SK-N-SH treated with all-trans-retinoic acid at 6 μM for 48 hours (cell line): ENCODE data around the gene GJB3.

Experiments used
- RARB ChIP-seq: fragments of 250-450 bp; sonication (Bioruptor Pico); IDR thresholded peaks from 2 replicates; pipeline ENCODE4 v1.8.0; 2021; ENCODE audit warnings: mild to moderate bottlenecking, moderate library complexity
- ZC3H10 ChIP-seq: fragments of 250-450 bp; sonication (Bioruptor Pico); IDR thresholded peaks from 2 replicates; pipeline ENCODE4 v1.5.1; 2021; ENCODE audit warnings: mild to moderate bottlenecking, moderate library complexity
- ZNF8 ChIP-seq: fragments of 450-650 bp; formaldehyde crosslinking; IDR thresholded peaks from 2 replicates; pipeline ENCODE4 v1.5.0; 2020; ENCODE audit warnings: mild to moderate bottlenecking, moderate library complexity
- TF ChIP-seq, protein P1 (sequence below): fragments of 250-450 bp; sonication (Bioruptor Pico); IDR thresholded peaks from 2 replicates; pipeline ENCODE4 v1.8.0; 2020; ENCODE audit warnings: mild to moderate bottlenecking, moderate library complexity, borderline replicate concordance
- TF ChIP-seq, protein P2 (sequence below): fragments of 250-450 bp; sonication (Bioruptor Pico); IDR thresholded peaks from 2 replicates; pipeline ENCODE4 v1.5.0; 2020; ENCODE audit warnings: mild to moderate bottlenecking, moderate library complexity
- TF ChIP-seq, protein P3 (sequence below): fragments of 250-450 bp; sonication (Bioruptor Pico); IDR thresholded peaks from 2 replicates; pipeline ENCODE4 v1.8.0; 2021; ENCODE audit warnings: low read depth, mild to moderate bottlenecking, moderate library complexity, borderline replicate concordance
- TF ChIP-seq, protein P4 (sequence below): fragments of 250-450 bp; sonication (Bioruptor Pico); IDR thresholded peaks from 2 replicates; pipeline ENCODE4 v1.5.1; 2020; ENCODE audit warnings: low read depth, mild to moderate bottlenecking, moderate library complexity

DNA sequence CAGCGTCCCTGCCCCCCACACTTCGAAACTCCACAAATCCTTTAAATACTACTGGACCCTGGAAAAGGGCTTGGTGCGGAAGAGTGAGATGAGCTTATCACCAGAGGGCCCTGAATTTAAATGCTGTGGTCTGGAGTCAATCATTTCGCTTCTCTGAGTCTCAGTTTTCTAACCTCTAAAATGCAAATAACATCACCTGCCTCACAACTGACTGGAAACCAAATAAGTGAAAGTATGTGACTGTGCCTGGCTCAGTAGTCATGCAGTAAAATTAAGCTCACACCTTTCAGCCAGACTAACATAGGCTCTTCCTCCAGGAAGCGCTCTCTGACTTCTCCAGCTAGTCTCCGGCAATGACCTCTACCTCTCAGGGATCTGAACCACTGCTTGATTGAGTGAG is 16.0 kb downstream of the GJB3 start:
- TF ChIP-seq, protein P1, sequence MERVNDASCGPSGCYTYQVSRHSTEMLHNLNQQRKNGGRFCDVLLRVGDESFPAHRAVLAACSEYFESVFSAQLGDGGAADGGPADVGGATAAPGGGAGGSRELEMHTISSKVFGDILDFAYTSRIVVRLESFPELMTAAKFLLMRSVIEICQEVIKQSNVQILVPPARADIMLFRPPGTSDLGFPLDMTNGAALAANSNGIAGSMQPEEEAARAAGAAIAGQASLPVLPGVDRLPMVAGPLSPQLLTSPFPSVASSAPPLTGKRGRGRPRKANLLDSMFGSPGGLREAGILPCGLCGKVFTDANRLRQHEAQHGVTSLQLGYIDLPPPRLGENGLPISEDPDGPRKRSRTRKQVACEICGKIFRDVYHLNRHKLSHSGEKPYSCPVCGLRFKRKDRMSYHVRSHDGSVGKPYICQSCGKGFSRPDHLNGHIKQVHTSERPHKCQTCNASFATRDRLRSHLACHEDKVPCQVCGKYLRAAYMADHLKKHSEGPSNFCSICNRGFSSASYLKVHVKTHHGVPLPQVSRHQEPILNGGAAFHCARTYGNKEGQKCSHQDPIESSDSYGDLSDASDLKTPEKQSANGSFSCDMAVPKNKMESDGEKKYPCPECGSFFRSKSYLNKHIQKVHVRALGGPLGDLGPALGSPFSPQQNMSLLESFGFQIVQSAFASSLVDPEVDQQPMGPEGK (CRISPR knock-in tag): no peak
- no peak for TF ChIP-seq ZNF8
- TF ChIP-seq, protein P2, sequence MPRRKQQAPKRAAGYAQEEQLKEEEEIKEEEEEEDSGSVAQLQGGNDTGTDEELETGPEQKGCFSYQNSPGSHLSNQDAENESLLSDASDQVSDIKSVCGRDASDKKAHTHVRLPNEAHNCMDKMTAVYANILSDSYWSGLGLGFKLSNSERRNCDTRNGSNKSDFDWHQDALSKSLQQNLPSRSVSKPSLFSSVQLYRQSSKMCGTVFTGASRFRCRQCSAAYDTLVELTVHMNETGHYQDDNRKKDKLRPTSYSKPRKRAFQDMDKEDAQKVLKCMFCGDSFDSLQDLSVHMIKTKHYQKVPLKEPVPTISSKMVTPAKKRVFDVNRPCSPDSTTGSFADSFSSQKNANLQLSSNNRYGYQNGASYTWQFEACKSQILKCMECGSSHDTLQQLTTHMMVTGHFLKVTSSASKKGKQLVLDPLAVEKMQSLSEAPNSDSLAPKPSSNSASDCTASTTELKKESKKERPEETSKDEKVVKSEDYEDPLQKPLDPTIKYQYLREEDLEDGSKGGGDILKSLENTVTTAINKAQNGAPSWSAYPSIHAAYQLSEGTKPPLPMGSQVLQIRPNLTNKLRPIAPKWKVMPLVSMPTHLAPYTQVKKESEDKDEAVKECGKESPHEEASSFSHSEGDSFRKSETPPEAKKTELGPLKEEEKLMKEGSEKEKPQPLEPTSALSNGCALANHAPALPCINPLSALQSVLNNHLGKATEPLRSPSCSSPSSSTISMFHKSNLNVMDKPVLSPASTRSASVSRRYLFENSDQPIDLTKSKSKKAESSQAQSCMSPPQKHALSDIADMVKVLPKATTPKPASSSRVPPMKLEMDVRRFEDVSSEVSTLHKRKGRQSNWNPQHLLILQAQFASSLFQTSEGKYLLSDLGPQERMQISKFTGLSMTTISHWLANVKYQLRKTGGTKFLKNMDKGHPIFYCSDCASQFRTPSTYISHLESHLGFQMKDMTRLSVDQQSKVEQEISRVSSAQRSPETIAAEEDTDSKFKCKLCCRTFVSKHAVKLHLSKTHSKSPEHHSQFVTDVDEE (CRISPR knock-in tag): no peak
- TF ChIP-seq, protein P3, sequence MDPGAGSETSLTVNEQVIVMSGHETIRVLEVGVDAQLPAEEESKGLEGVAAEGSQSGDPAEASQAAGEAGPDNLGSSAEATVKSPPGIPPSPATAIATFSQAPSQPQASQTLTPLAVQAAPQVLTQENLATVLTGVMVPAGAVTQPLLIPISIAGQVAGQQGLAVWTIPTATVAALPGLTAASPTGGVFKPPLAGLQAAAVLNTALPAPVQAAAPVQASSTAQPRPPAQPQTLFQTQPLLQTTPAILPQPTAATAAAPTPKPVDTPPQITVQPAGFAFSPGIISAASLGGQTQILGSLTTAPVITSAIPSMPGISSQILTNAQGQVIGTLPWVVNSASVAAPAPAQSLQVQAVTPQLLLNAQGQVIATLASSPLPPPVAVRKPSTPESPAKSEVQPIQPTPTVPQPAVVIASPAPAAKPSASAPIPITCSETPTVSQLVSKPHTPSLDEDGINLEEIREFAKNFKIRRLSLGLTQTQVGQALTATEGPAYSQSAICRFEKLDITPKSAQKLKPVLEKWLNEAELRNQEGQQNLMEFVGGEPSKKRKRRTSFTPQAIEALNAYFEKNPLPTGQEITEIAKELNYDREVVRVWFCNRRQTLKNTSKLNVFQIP: no peak
- no peak for TF ChIP-seq RARB
- TF ChIP-seq ZC3H10 (CRISPR knock-in tag): no peak
- TF ChIP-seq, protein P4, sequence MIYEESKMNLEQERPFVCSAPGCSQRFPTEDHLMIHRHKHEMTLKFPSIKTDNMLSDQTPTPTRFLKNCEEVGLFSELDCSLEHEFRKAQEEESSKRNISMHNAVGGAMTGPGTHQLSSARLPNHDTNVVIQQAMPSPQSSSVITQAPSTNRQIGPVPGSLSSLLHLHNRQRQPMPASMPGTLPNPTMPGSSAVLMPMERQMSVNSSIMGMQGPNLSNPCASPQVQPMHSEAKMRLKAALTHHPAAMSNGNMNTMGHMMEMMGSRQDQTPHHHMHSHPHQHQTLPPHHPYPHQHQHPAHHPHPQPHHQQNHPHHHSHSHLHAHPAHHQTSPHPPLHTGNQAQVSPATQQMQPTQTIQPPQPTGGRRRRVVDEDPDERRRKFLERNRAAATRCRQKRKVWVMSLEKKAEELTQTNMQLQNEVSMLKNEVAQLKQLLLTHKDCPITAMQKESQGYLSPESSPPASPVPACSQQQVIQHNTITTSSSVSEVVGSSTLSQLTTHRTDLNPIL: no peak
